CD14-positive monocyte (primary cell): ENCODE data around the gene TIAM1. TPM values are rescaled to one million over a fixed set of nuclear protein-coding genes. Genes with fewer than 3 reads are reported as not detected.

Source experiments
- DNase-seq, 3 donors: peaks; one replicate each; pipeline ENCODE4 v3.0.0-alpha.2; 2011 to 2022
- H2AFZ ChIP-seq: 2 replicates; pipeline ENCODE4 v1.6.0; 2012; ENCODE audit warnings: mild to moderate bottlenecking, low read depth, low read length, inconsistent platforms; ENCODE audit not compliant: insufficient read depth, poor library complexity, severe bottlenecking
- H3K27ac ChIP-seq, 2 donors: 1 replicate in 1 of 2; 2 replicates in 1 of 2; pipeline ENCODE4 v1.5.1; 2012 to 2013; ENCODE audit warnings: low read length in 2 of 2, control low read depth in 1 of 2, inconsistent platforms in 1 of 2, low read depth in 1 of 2, mild to moderate bottlenecking in 1 of 2
- H3K27me3 ChIP-seq, 2 donors: one replicate each; pipeline versions ENCODE4 v1.6.0 to v1.6.1; 2011 to 2013; ENCODE audit warnings: low read length in 2 of 2; ENCODE audit not compliant: control insufficient read depth in 2 of 2, insufficient read depth in 2 of 2
- H3K36me3 ChIP-seq, 2 donors: replicated peaks in 1 of 2; 1 replicate in 1 of 2; 2 replicates in 1 of 2; pipeline versions ENCODE4 v1.5.1 to v1.6.1; 2012 to 2013; ENCODE audit warnings: low read length in 2 of 2, control low read depth in 1 of 2, inconsistent platforms in 1 of 2, mild to moderate bottlenecking in 1 of 2; ENCODE audit not compliant: insufficient read depth in 2 of 2, control insufficient read depth in 1 of 2
- H3K4me1 ChIP-seq, 2 donors: 1 replicate in 1 of 2; 2 replicates in 1 of 2; pipeline versions ENCODE4 v1.5.1 to v1.6.1; 2012 to 2013; ENCODE audit warnings: low read length in 2 of 2, control low read depth in 1 of 2, inconsistent platforms in 1 of 2, mild to moderate bottlenecking in 1 of 2, moderate library complexity in 1 of 2; ENCODE audit not compliant: insufficient read depth in 2 of 2, control insufficient read depth in 1 of 2
- H3K4me2 ChIP-seq: replicated peaks from 2 replicates; pipeline ENCODE3; 2012; ENCODE audit warnings: low read length, moderate library complexity, mild to moderate bottlenecking; ENCODE audit not compliant: poor library complexity, severe bottlenecking; ENCODE audit errors: extremely low read depth
- H3K4me3 ChIP-seq, 3 experiments: fragments of 200-600 bp in 1 of 3; sonication (generic) in 1 of 3; replicated peaks in 1 of 3; 1 replicate in 2 of 3; 2 replicates in 1 of 3; pipeline ENCODE4 v1.5.1; 2011 to 2013; ENCODE audit warnings: low read length in 3 of 3, mild to moderate bottlenecking in 3 of 3, control low read depth in 2 of 3, low read depth in 2 of 3, inconsistent platforms in 1 of 3, moderate library complexity in 1 of 3
- H3K79me2 ChIP-seq: 2 replicates; pipeline ENCODE4 v1.6.0; 2012; ENCODE audit warnings: mild to moderate bottlenecking, control low read depth, inconsistent platforms, low read length, moderate library complexity; ENCODE audit not compliant: insufficient read depth
- H3K9ac ChIP-seq: 2 replicates; pipeline ENCODE4 v1.6.0; 2017; ENCODE audit warnings: low read length, mild to moderate bottlenecking; ENCODE audit not compliant: insufficient read depth, poor library complexity, severe bottlenecking
- H3K9me3 ChIP-seq, 2 donors: replicated peaks in 1 of 2; 1 replicate in 1 of 2; 2 replicates in 1 of 2; pipeline versions ENCODE4 v1.5.1 to v1.6.1; 2012 to 2013; ENCODE audit warnings: low read length in 2 of 2, control low read depth in 1 of 2; ENCODE audit not compliant: control insufficient read depth in 1 of 2, insufficient read depth in 1 of 2
- H4K20me1 ChIP-seq: 2 replicates; pipeline ENCODE4 v1.6.0; 2012; ENCODE audit warnings: mild to moderate bottlenecking, low read length, control low read depth, moderate library complexity; ENCODE audit not compliant: insufficient read depth
- H3K27ac Mint-ChIP-seq, 7 donors: one replicate each; pipeline ENCODE4 v1.8.0; 2020; ENCODE audit warnings: mild to moderate bottlenecking in 7 of 7, mixed read lengths in 7 of 7, moderate library complexity in 6 of 7, inconsistent platforms in 2 of 7
- H3K27me3 Mint-ChIP-seq, 3 donors: one replicate each; pipeline ENCODE4 v1.8.0; 2021 to 2022; ENCODE audit warnings: low read depth in 3 of 3, mild to moderate bottlenecking in 3 of 3, mixed read lengths in 3 of 3, moderate library complexity in 3 of 3, inconsistent platforms in 1 of 3
- H3K36me3 Mint-ChIP-seq, 2 donors: one replicate each; pipeline ENCODE4 v1.8.0; 2020; ENCODE audit warnings: mixed read lengths in 2 of 2, inconsistent platforms in 1 of 2, mild to moderate bottlenecking in 1 of 2
- H3K4me1 Mint-ChIP-seq: one replicate; pipeline ENCODE4 v1.8.0; 2020; ENCODE audit warnings: mild to moderate bottlenecking, mixed read lengths
- H3K4me3 Mint-ChIP-seq, 2 donors: one replicate each; pipeline ENCODE4 v1.8.0; 2020; ENCODE audit warnings: mild to moderate bottlenecking in 2 of 2, mixed read lengths in 2 of 2, moderate library complexity in 1 of 2
- H3K9me3 Mint-ChIP-seq, 7 donors: one replicate each; pipeline ENCODE4 v1.8.0; 2020 to 2022; ENCODE audit warnings: mixed read lengths in 7 of 7, mild to moderate bottlenecking in 6 of 7, moderate library complexity in 6 of 7, inconsistent platforms in 2 of 7
- WGBS: methylation state at CpG from one replicate; pipeline ENCODE4 v1.1.5; 2013; ENCODE audit warnings: missing lambda C conversion rate; ENCODE audit not compliant: insufficient coverage; 5-methylcytosine and 5-hydroxymethylcytosine counted together
- intact Hi-C, 2 donors: fragments of 100-400 bp; cut with micrococcal nuclease; formaldehyde crosslinking; loops; one replicate each; pipeline versions ENCODE4 v1.15.0 to v1.15.1; 2023
- polyA plus RNA-seq, 3 donors: library from polyadenylated mRNA; depleted of rRNA in 1 of 3; unstranded in 2 of 3; stranded (reverse) in 1 of 3; fragments of 300-500 nt in 2 of 3; fragments of >200 nt in 1 of 3; fragmentation: Illumina TruSeq in 2 of 3; gene quantifications; 1 replicate in 2 of 3; 2 replicates in 1 of 3; pipeline ENCODE4 v1.2.3, GENCODE V29; 2012 to 2021
- TF ChIP-seq, protein P1 (sequence below): fragments of 200-600 bp; IDR thresholded peaks from one replicate; pipeline ENCODE4 v1.8.0; 2022; ENCODE audit warnings: antibody characterized with exemption, mild to moderate bottlenecking

Gene TIAM1
- polyA plus RNA-seq, 3 donors = 17.7 to 55.0 (median 45.3) TPM

DNA sequence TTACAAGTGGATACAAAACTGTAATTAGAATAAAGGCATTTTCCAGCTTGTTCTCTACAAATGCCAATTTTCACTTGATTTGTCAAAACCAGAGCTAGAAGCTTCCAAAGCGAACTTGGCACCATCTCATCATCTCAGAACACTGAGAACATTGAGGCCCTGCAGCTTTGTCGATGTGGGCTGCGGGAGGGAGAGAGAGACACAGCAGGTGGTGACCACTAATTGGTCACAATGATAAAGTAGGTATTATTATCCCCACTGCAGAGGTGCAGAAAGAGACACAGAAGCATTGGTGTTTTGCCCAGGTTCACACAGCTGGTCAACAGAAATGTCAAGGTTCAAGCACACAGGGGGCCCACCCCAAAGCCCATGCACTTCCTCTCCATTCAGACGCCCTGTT lies 233.6 kb downstream of the TIAM1 start:
- no peaks in the 10 kb centered on the region for H3K9me3 ChIP-seq
- peaks cover 48% of the 10 kb centered on the region for H3K4me1 Mint-ChIP-seq
- peak overlapping the region in 1 of 2 donors; percentile 48 for H3K4me3 Mint-ChIP-seq
- TF ChIP-seq, protein P1, sequence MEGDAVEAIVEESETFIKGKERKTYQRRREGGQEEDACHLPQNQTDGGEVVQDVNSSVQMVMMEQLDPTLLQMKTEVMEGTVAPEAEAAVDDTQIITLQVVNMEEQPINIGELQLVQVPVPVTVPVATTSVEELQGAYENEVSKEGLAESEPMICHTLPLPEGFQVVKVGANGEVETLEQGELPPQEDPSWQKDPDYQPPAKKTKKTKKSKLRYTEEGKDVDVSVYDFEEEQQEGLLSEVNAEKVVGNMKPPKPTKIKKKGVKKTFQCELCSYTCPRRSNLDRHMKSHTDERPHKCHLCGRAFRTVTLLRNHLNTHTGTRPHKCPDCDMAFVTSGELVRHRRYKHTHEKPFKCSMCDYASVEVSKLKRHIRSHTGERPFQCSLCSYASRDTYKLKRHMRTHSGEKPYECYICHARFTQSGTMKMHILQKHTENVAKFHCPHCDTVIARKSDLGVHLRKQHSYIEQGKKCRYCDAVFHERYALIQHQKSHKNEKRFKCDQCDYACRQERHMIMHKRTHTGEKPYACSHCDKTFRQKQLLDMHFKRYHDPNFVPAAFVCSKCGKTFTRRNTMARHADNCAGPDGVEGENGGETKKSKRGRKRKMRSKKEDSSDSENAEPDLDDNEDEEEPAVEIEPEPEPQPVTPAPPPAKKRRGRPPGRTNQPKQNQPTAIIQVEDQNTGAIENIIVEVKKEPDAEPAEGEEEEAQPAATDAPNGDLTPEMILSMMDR = no peak
- H3K9ac ChIP-seq = no peak overlapping the region
- H3K27me3 ChIP-seq = no peaks in the 10 kb centered on the region
- no peak overlapping the region for H3K4me2 ChIP-seq
- H3K36me3 Mint-ChIP-seq = peaks cover 1 to 4% of the 10 kb centered on the region in 2 donors
- H3K36me3 ChIP-seq = no peaks in the 10 kb centered on the region
- peaks cover 0 to 9% (median 4%) of the 10 kb centered on the region in 7 donors for H3K9me3 Mint-ChIP-seq
- H3K27ac Mint-ChIP-seq = no peak overlapping the region
- H3K4me3 ChIP-seq = no peak overlapping the region
- 100% methylated on average over 2 of the region's 4 CpGs for WGBS
- H3K4me1 ChIP-seq = peaks cover 33 to 45% of the 10 kb centered on the region in 2 donors
- H3K27me3 Mint-ChIP-seq = peaks cover 0 to 7% (median 2%) of the 10 kb centered on the region in 3 donors
- H2AFZ ChIP-seq = no peak overlapping the region
- H3K79me2 ChIP-seq = no peaks in the 10 kb centered on the region
- intact Hi-C loops = no loop called here
- no peaks in the 10 kb centered on the region for H4K20me1 ChIP-seq
- no peak overlapping the region for H3K27ac ChIP-seq
- DNase-seq = no peak

DNA sequence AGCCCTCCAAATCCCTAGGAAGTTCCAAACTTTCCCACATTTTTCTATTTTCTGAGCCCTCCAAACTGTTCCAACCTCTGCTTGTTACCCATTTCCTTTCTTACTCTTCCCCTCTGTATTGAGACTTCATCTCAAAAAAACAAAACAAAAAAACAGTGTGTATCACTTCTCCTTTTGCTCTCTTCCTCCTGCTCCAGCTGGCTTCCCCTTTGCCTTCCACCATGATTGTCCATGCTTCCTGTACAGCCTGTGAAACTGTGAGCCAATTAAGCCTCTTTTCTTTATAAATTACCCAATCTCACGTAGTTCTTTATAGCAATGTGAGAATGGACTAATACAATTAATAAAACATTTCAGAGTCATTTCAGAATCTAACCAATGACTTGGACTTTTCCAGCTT lies 236.2 kb downstream of the TIAM1 start:
- H3K9me3 Mint-ChIP-seq = peaks cover 0 to 11% (median 10%) of the 10 kb centered on the region in 7 donors
- Histone ChIP-seq H3K36me3 (no peaks in the 10 kb centered on the region), H4K20me1 (no peaks in the 10 kb centered on the region), H3K4me3 (peak overlapping the region in 1 of 3 experiments; percentile 38), H2AFZ (no peak overlapping the region), H3K9ac (no peak overlapping the region), H3K9me3 (no peaks in the 10 kb centered on the region), H3K4me2 (peak overlapping the region; percentile 42), H3K79me2 (no peaks in the 10 kb centered on the region), H3K27ac (peak overlapping the region; percentile 60 to 80), H3K27me3 (no peaks in the 10 kb centered on the region), H3K4me1 (peaks cover 54 to 68% of the 10 kb centered on the region in 2 donors)
- H3K4me1 Mint-ChIP-seq = peaks cover 70% of the 10 kb centered on the region
- H3K27ac Mint-ChIP-seq = peak overlapping the region; percentile 76 to 95 (median 88)
- DNase-seq = peak; percentile 67 to 80 (median 76)
- TF ChIP-seq, protein P1 = no peak
- peak overlapping the region in 1 of 2 donors; percentile 18 for H3K4me3 Mint-ChIP-seq
- intact Hi-C loops = loop anchor here in 1 of 2 donors (5.0 kb wide), 1 partner anchor 94 kb away; no protein-coding TSS in a partner anchor
- no CpG with 5 or more reads among the region's 1 CpG for WGBS
- H3K27me3 Mint-ChIP-seq = peaks cover 0 to 3% (median 0%) of the 10 kb centered on the region in 3 donors
- H3K36me3 Mint-ChIP-seq = peaks cover 10 to 16% of the 10 kb centered on the region in 2 donors
